Trophoblast cell (in vitro differentiated cells and primary cell): ENCODE measurements around the gene CCZ1B.
"Not testable (repeated sequence)": the region's sequence is repeated elsewhere in the genome, so short reads cannot be mapped to it uniquely, and the experiment has no call there.

Experiments used
- DNase-seq, 2 donors: peaks; one replicate each; pipeline ENCODE4 v3.0.0-alpha.2; 2016
- H2AFZ ChIP-seq: 2 replicates; pipeline ENCODE4 v1.6.1; 2013; ENCODE audit warnings: low read length, moderate library complexity, mild to moderate bottlenecking; ENCODE audit not compliant: insufficient read depth, poor library complexity
- H2AK5ac ChIP-seq: 2 replicates; pipeline ENCODE4 v1.6.1; 2013; ENCODE audit warnings: mild to moderate bottlenecking, low read length
- H2BK120ac ChIP-seq: 2 replicates; pipeline ENCODE4 v1.6.1; 2013; ENCODE audit warnings: low read length, mild to moderate bottlenecking, moderate library complexity; ENCODE audit not compliant: insufficient read depth, poor library complexity
- H2BK12ac ChIP-seq: 2 replicates; pipeline ENCODE4 v1.6.1; 2013; ENCODE audit warnings: mild to moderate bottlenecking, low read length, moderate library complexity
- H2BK5ac ChIP-seq: 2 replicates; pipeline ENCODE4 v1.6.1; 2013; ENCODE audit warnings: low read length, low read depth, moderate library complexity, mild to moderate bottlenecking; ENCODE audit not compliant: poor library complexity
- H3K14ac ChIP-seq: 2 replicates; pipeline ENCODE4 v1.6.1; 2013; ENCODE audit warnings: mild to moderate bottlenecking, low read length
- H3K18ac ChIP-seq: 2 replicates; pipeline ENCODE4 v1.6.1; 2013; ENCODE audit warnings: mild to moderate bottlenecking, low read length
- H3K23ac ChIP-seq: 2 replicates; pipeline ENCODE4 v1.6.1; 2013; ENCODE audit warnings: low read length
- H3K27ac ChIP-seq: 2 replicates; pipeline ENCODE4 v1.5.1; 2013; ENCODE audit warnings: low read depth, mild to moderate bottlenecking, inconsistent platforms, low read length, moderate library complexity
- H3K27me3 ChIP-seq: 2 replicates; pipeline ENCODE4 v1.6.1; 2013; ENCODE audit warnings: inconsistent platforms, mild to moderate bottlenecking, low read length, moderate library complexity; ENCODE audit not compliant: insufficient read depth
- H3K36me3 ChIP-seq, 2 experiments: 1 replicate in 1 of 2; 2 replicates in 1 of 2; pipeline ENCODE4 v1.6.1; 2013; ENCODE audit warnings: low read length in 2 of 2, mild to moderate bottlenecking in 2 of 2, moderate library complexity in 1 of 2; ENCODE audit not compliant: insufficient read depth in 2 of 2, control insufficient read depth in 1 of 2
- H3K4ac ChIP-seq: 2 replicates; pipeline ENCODE4 v1.6.1; 2013; ENCODE audit warnings: low read depth, mild to moderate bottlenecking, low read length, moderate library complexity
- H3K4me1 ChIP-seq, 2 experiments: 1 replicate in 1 of 2; 2 replicates in 1 of 2; pipeline ENCODE4 v1.6.1; 2013; ENCODE audit warnings: low read length in 2 of 2, mild to moderate bottlenecking in 2 of 2, moderate library complexity in 1 of 2; ENCODE audit not compliant: insufficient read depth in 2 of 2, control insufficient read depth in 1 of 2
- H3K4me2 ChIP-seq: 2 replicates; pipeline ENCODE4 v1.6.1; 2013; ENCODE audit warnings: inconsistent platforms, mild to moderate bottlenecking, low read length, moderate library complexity
- H3K4me3 ChIP-seq: 2 replicates; pipeline ENCODE4 v1.5.1; 2013; ENCODE audit warnings: mild to moderate bottlenecking, low read depth, low read length, inconsistent platforms
- H3K79me1 ChIP-seq: one replicate; pipeline ENCODE4 v1.6.1; 2013; ENCODE audit warnings: low read length
- H3K79me2 ChIP-seq: 2 replicates; pipeline ENCODE4 v1.6.1; 2013; ENCODE audit warnings: low read length, mild to moderate bottlenecking; ENCODE audit not compliant: control insufficient read depth, insufficient read depth, poor library complexity
- H3K9ac ChIP-seq: 2 replicates; pipeline ENCODE4 v1.6.1; 2013; ENCODE audit warnings: mild to moderate bottlenecking, low read length
- H3K9me3 ChIP-seq: 2 replicates; pipeline ENCODE4 v1.6.1; 2013; ENCODE audit warnings: low read depth, mild to moderate bottlenecking, control low read depth, inconsistent platforms, low read length; ENCODE audit not compliant: insufficient read depth
- H4K12ac ChIP-seq: 2 replicates; pipeline ENCODE4 v1.6.1; 2013; ENCODE audit warnings: low read depth, mild to moderate bottlenecking, low read length, moderate library complexity
- H4K8ac ChIP-seq: 2 replicates; pipeline ENCODE4 v1.6.1; 2013; ENCODE audit warnings: low read depth, mild to moderate bottlenecking, low read length, moderate library complexity
- H4K91ac ChIP-seq: one replicate; pipeline ENCODE4 v1.6.1; 2013; ENCODE audit warnings: low read depth, mild to moderate bottlenecking, low read length, moderate library complexity
- WGBS: extraction: QIAGEN DNeasy Blood & Tissue Kit; methylation state at CpG from one replicate; pipeline ENCODE4 v1.1.7; 2013; ENCODE audit warnings: missing lambda C conversion rate; ENCODE audit not compliant: insufficient read length, insufficient coverage; ENCODE audit errors: extremely low coverage; 5-methylcytosine and 5-hydroxymethylcytosine counted together

Gene CCZ1B

DNA sequence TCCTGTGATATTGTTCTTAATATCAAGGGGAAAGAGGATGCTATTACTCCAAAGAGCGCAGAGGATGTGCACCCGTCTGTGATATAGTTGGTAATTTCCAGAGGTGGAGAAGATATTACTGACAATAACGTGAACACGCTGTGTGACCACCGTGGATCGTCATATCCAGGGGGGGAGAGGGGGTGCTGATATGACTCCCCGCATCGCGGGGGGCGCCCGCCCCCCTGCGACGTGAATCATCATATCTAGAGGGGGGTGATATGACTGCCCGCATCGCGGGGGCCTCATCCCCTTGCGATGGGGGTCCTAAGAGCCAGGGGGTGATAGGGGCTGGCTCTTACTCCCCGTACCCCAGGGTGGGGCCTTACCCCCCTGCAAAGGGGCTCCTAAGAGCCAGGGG lies 21.7 kb upstream of the CCZ1B start:
- no CpG with 5 or more reads among the region's 18 CpGs for WGBS
- H3K36me3 ChIP-seq, H4K12ac ChIP-seq: not testable (repeated sequence)

GRCh38 chr7:6845971-6846449 lies 19.9 kb upstream of the CCZ1B start:
- not testable (repeated sequence) for H3K27ac ChIP-seq, H3K4ac ChIP-seq, H3K79me2 ChIP-seq, H3K4me3 ChIP-seq, H2AK5ac ChIP-seq, H2BK5ac ChIP-seq, H3K36me3 ChIP-seq, H2BK120ac ChIP-seq, H3K79me1 ChIP-seq, H4K12ac ChIP-seq, H3K4me2 ChIP-seq, H3K4me1 ChIP-seq, H3K14ac ChIP-seq, H3K9ac ChIP-seq, H4K8ac ChIP-seq, DNase-seq, H3K18ac ChIP-seq, H3K23ac ChIP-seq, H2AFZ ChIP-seq, H3K27me3 ChIP-seq, H2BK12ac ChIP-seq, H3K9me3 ChIP-seq, H4K91ac ChIP-seq
- no CpG with 5 or more reads among the region's 16 CpGs for WGBS

More for the DNA sequence above, 21.7 kb upstream of the CCZ1B start:
- not testable (repeated sequence) for DNase-seq, H2AFZ ChIP-seq, H3K79me1 ChIP-seq, H4K8ac ChIP-seq, H3K4ac ChIP-seq, H3K4me3 ChIP-seq, H3K14ac ChIP-seq, H3K27ac ChIP-seq, H3K27me3 ChIP-seq, H3K9ac ChIP-seq, H3K79me2 ChIP-seq, H3K18ac ChIP-seq, H2BK5ac ChIP-seq, H3K4me1 ChIP-seq, H2BK120ac ChIP-seq, H2BK12ac ChIP-seq, H3K4me2 ChIP-seq, H4K91ac ChIP-seq, H2AK5ac ChIP-seq, H3K23ac ChIP-seq, H3K9me3 ChIP-seq

DNA sequence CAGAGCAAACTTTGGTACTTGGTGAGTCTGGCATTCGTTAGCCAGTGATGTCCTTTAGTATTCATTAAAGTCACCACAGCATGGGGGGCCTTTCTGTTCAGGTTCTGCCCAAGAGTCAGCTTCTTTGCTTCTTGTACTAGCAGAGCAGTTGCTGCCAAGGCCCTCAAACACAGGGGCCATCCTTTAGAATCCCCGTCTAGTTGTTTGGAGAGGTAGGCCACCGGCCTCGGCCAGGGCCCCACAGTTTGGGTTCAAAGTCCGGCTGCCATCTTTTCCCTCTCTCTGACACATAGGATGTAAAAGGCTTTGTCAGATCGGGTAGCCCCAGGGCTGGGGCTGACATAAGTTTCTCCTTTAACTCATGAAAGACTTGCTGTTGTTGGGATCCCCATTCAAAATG lies 17.6 kb upstream of the CCZ1B start:
- not testable (repeated sequence) for H3K4me2 ChIP-seq, H2AK5ac ChIP-seq, H3K4ac ChIP-seq, H3K4me1 ChIP-seq, H2BK120ac ChIP-seq, H3K9ac ChIP-seq, H3K36me3 ChIP-seq, H3K27ac ChIP-seq, H3K27me3 ChIP-seq, H3K4me3 ChIP-seq, H3K9me3 ChIP-seq, H2BK12ac ChIP-seq, H3K14ac ChIP-seq, H3K79me1 ChIP-seq, H2BK5ac ChIP-seq, DNase-seq, H3K23ac ChIP-seq, H3K18ac ChIP-seq, H4K12ac ChIP-seq, H4K91ac ChIP-seq, H4K8ac ChIP-seq, H3K79me2 ChIP-seq, H2AFZ ChIP-seq
- WGBS, result no CpG with 5 or more reads among the region's 6 CpGs

GRCh38 chr7:6843092-6843491 lies 17.0 kb upstream of the CCZ1B start:
- H2BK5ac ChIP-seq, H3K18ac ChIP-seq, H2BK12ac ChIP-seq, H3K9me3 ChIP-seq, H3K4me1 ChIP-seq, H4K12ac ChIP-seq, H3K9ac ChIP-seq, H2AK5ac ChIP-seq, H2BK120ac ChIP-seq, DNase-seq, H3K4ac ChIP-seq, H3K79me2 ChIP-seq, H3K4me3 ChIP-seq, H3K79me1 ChIP-seq, H3K36me3 ChIP-seq, H4K91ac ChIP-seq, H3K27me3 ChIP-seq, H3K14ac ChIP-seq, H4K8ac ChIP-seq, H2AFZ ChIP-seq, H3K27ac ChIP-seq, H3K4me2 ChIP-seq, H3K23ac ChIP-seq: not testable (repeated sequence)
- WGBS, result no CpG with 5 or more reads among the region's 5 CpGs
